Measurements from ENCODE around the gene B3GLCT.

GRCh38 chr13:31150315-31150985 is 49.3 kb upstream of the B3GLCT start:
- TF ChIP-seq, protein P1, sequence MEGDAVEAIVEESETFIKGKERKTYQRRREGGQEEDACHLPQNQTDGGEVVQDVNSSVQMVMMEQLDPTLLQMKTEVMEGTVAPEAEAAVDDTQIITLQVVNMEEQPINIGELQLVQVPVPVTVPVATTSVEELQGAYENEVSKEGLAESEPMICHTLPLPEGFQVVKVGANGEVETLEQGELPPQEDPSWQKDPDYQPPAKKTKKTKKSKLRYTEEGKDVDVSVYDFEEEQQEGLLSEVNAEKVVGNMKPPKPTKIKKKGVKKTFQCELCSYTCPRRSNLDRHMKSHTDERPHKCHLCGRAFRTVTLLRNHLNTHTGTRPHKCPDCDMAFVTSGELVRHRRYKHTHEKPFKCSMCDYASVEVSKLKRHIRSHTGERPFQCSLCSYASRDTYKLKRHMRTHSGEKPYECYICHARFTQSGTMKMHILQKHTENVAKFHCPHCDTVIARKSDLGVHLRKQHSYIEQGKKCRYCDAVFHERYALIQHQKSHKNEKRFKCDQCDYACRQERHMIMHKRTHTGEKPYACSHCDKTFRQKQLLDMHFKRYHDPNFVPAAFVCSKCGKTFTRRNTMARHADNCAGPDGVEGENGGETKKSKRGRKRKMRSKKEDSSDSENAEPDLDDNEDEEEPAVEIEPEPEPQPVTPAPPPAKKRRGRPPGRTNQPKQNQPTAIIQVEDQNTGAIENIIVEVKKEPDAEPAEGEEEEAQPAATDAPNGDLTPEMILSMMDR (IDR thresholded peaks at IDR 0.05; ENCODE audit: insufficient read depth, low read length): no peak
- no peak for TF ChIP-seq POLR2AphosphoS5 (IDR thresholded peaks at IDR 0.05; ENCODE audit: low read depth)
- no peak for TF ChIP-seq SPI1 (IDR thresholded peaks at IDR 0.05; ENCODE audit: borderline replicate concordance, low read depth)
- TF ChIP-seq REST (IDR thresholded peaks at IDR 0.05; ENCODE audit: insufficient replicate concordance, low read depth): no peak
- no peak for TF ChIP-seq GABPA (IDR thresholded peaks at IDR 0.05; ENCODE audit: low read depth)
